IMR-90 (cell line): ENCODE data around the gene SRC. TPM values are rescaled to one million over a fixed set of nuclear protein-coding genes. Genes with fewer than 3 reads are reported as not detected.

ENCODE experiments used
- ATAC-seq: fragments of 200-7000 bp; cut with Tn5 transposase; 2 replicates; pipeline ENCODE4 v1.9.1; 2020; ENCODE audit warnings: low read depth, mild to moderate bottlenecking, moderate library complexity
- BruUV-seq: library from RNA; stranded (reverse); fragments of 400-500 nt; replicated peaks from 2 replicates; lab custom pipeline; 2021; lab: Mats Ljungman, UMichigan
- CTCF ChIA-PET: fragments of 300-600 bp; formaldehyde crosslinking; extraction: SDS; loops from one replicate; lab custom pipeline; 2021; ENCODE audit warnings: antibody characterized with exemption; lab: Yijun Ruan, JAX
- POLR2A ChIA-PET: fragments of 300-600 bp; sonication (Branson Sonifier 250); formaldehyde crosslinking; loops from one replicate; lab custom pipeline; 2022; ENCODE audit warnings: antibody characterized with exemption; ENCODE audit not compliant: unreplicated experiment; lab: Charles Lee
- DNase-seq: peaks from one replicate; pipeline ENCODE4 v3.0.0; 2013
- H2AFZ ChIP-seq: replicated peaks from 2 replicates; pipeline ENCODE3; 2013; ENCODE audit warnings: low read length, mild to moderate bottlenecking; ENCODE audit not compliant: poor library complexity
- H2AK5ac ChIP-seq: 2 replicates; pipeline ENCODE4 v1.6.1; 2013; ENCODE audit warnings: low read depth, low read length, inconsistent platforms
- H2AK9ac ChIP-seq: replicated peaks from 2 replicates; pipeline ENCODE3; 2013; ENCODE audit warnings: mild to moderate bottlenecking, low read depth, low read length, moderate library complexity; ENCODE audit not compliant: poor library complexity
- H2BK120ac ChIP-seq: 2 replicates; pipeline ENCODE4 v1.6.1; 2013; ENCODE audit warnings: low read depth, low read length, inconsistent platforms
- H2BK15ac ChIP-seq: 3 replicates; pipeline ENCODE4 v1.6.1; 2013; ENCODE audit warnings: low read depth, low read length, inconsistent platforms
- H2BK20ac ChIP-seq: 2 replicates; pipeline ENCODE4 v1.6.1; 2013; ENCODE audit warnings: low read depth, mild to moderate bottlenecking, inconsistent platforms, low read length, moderate library complexity
- H2BK5ac ChIP-seq: 2 replicates; pipeline ENCODE4 v1.6.1; 2013; ENCODE audit warnings: mild to moderate bottlenecking, low read depth, low read length, inconsistent platforms; ENCODE audit not compliant: poor library complexity, severe bottlenecking
- H3K14ac ChIP-seq: replicated peaks from 2 replicates; pipeline ENCODE4 v1.6.1; 2013; ENCODE audit warnings: low read depth, low read length, inconsistent platforms
- H3K18ac ChIP-seq: 2 replicates; pipeline ENCODE4 v1.6.1; 2013; ENCODE audit warnings: low read depth, low read length, control low read depth
- H3K23ac ChIP-seq: 2 replicates; pipeline ENCODE4 v1.6.1; 2013; ENCODE audit warnings: low read depth, low read length, inconsistent platforms
- H3K27ac ChIP-seq: 2 replicates; pipeline ENCODE4 v1.5.1; 2013; ENCODE audit warnings: mild to moderate bottlenecking, control low read depth, low read length; ENCODE audit not compliant: insufficient read depth
- H3K27me3 ChIP-seq: 2 replicates; pipeline ENCODE4 v1.6.1; 2013; ENCODE audit warnings: low read length; ENCODE audit not compliant: control insufficient read depth, insufficient read depth
- H3K36me3 ChIP-seq: 2 replicates; pipeline ENCODE4 v1.6.1; 2013; ENCODE audit warnings: low read length, mixed read lengths; ENCODE audit not compliant: control insufficient read depth, insufficient read depth
- H3K4ac ChIP-seq: 2 replicates; pipeline ENCODE4 v1.6.1; 2013; ENCODE audit warnings: low read depth, low read length, inconsistent platforms
- H3K4me1 ChIP-seq: 2 replicates; pipeline ENCODE4 v1.6.1; 2013; ENCODE audit warnings: low read length, mixed read lengths; ENCODE audit not compliant: control insufficient read depth, insufficient read depth
- H3K4me2 ChIP-seq: 2 replicates; pipeline ENCODE4 v1.6.1; 2013; ENCODE audit warnings: low read depth, mild to moderate bottlenecking, control low read depth, low read length, moderate library complexity
- H3K4me3 ChIP-seq: 2 replicates; pipeline ENCODE4 v1.5.1; 2013; ENCODE audit warnings: low read depth, mild to moderate bottlenecking, control low read depth, low read length, moderate library complexity; ENCODE audit not compliant: insufficient read depth
- H3K56ac ChIP-seq: 2 replicates; pipeline ENCODE4 v1.6.1; 2013; ENCODE audit warnings: low read length, inconsistent platforms; ENCODE audit not compliant: insufficient read depth; ENCODE audit errors: extremely low read depth
- H3K79me1 ChIP-seq, 2 experiments: 2 replicates each; pipeline ENCODE4 v1.6.1; 2013; ENCODE audit warnings: low read length in 2 of 2, inconsistent platforms in 1 of 2, low read depth in 1 of 2
- H3K9ac ChIP-seq: 2 replicates; pipeline ENCODE4 v1.6.1; 2013; ENCODE audit warnings: low read depth, low read length, control low read depth
- H3K9me1 ChIP-seq: 2 replicates; pipeline ENCODE4 v1.6.1; 2013; ENCODE audit warnings: low read length, inconsistent platforms; ENCODE audit not compliant: insufficient read depth
- H3K9me3 ChIP-seq: 2 replicates; pipeline ENCODE4 v1.6.1; 2013; ENCODE audit warnings: low read length; ENCODE audit not compliant: control insufficient read depth, insufficient read depth
- H4K20me1 ChIP-seq: 2 replicates; pipeline ENCODE4 v1.6.1; 2013; ENCODE audit warnings: low read length, inconsistent platforms; ENCODE audit not compliant: insufficient read depth
- H4K5ac ChIP-seq: 2 replicates; pipeline ENCODE4 v1.6.1; 2013; ENCODE audit warnings: mild to moderate bottlenecking, low read depth, low read length, control low read depth
- H4K8ac ChIP-seq, 2 experiments: 2 replicates each; pipeline ENCODE4 v1.6.1; 2013; ENCODE audit warnings: low read depth in 2 of 2, low read length in 2 of 2, control low read depth in 1 of 2, inconsistent platforms in 1 of 2
- H4K91ac ChIP-seq: 2 replicates; pipeline ENCODE4 v1.6.1; 2013; ENCODE audit warnings: low read depth, low read length, inconsistent platforms; ENCODE audit not compliant: insufficient read depth
- BHLHE40 ChIP-seq: fragments of 150-350 bp; IDR thresholded peaks from 2 replicates; pipeline ENCODE4 v1.6.1; 2016; ENCODE audit warnings: mild to moderate bottlenecking, low read depth, low read length
- CEBPB ChIP-seq: IDR thresholded peaks from 2 replicates; pipeline ENCODE4 v1.6.1; 2012; ENCODE audit warnings: low read depth, low read length, improper control_type of control experiment
- NFE2L2 ChIP-seq: fragments of 150-350 bp; IDR thresholded peaks from 2 replicates; pipeline ENCODE4 v1.6.1; 2016; ENCODE audit warnings: low read depth, mild to moderate bottlenecking, low read length
- POLR2A ChIP-seq: IDR thresholded peaks from 2 replicates; pipeline ENCODE4 v1.6.1; 2012; ENCODE audit warnings: mild to moderate bottlenecking, low read depth, low read length
- RAD21 ChIP-seq: IDR thresholded peaks from 2 replicates; pipeline ENCODE4 v1.6.1; 2012; ENCODE audit warnings: low read length, improper control_type of control experiment
- RCOR1 ChIP-seq: IDR thresholded peaks from 2 replicates; pipeline ENCODE4 v1.6.1; 2012; ENCODE audit warnings: mild to moderate bottlenecking, low read length, improper control_type of control experiment; ENCODE audit not compliant: insufficient replicate concordance
- RFX5 ChIP-seq: IDR thresholded peaks from 2 replicates; pipeline ENCODE4 v1.8.0; 2012; ENCODE audit warnings: low read depth, mild to moderate bottlenecking, low read length, moderate library complexity
- SMC3 ChIP-seq: fragments of 150-350 bp; IDR thresholded peaks from 2 replicates; pipeline ENCODE4 v1.6.1; 2016; ENCODE audit warnings: low read depth, mild to moderate bottlenecking, antibody characterized with exemption, low read length, moderate library complexity
- WGBS, 2 experiments: methylation state at CpG; one replicate each; pipeline versions ENCODE4 v1.1.5 to v1.1.7; 2013; ENCODE audit warnings: missing lambda C conversion rate in 2 of 2; ENCODE audit not compliant: insufficient read length in 1 of 2; ENCODE audit errors: extremely low coverage in 2 of 2; 5-methylcytosine and 5-hydroxymethylcytosine counted together
- dilution Hi-C: fragments of 300-500 bp; cut with HindIII; formaldehyde crosslinking; loops from one replicate; pipeline ENCODE4 v1.14.3; 2018; ENCODE audit warnings: low sequenced_read_pairs; ENCODE audit not compliant: unreplicated experiment
- in situ Hi-C: fragments of 300-500 bp; cut with MboI; formaldehyde crosslinking; loops from 3 replicates; pipeline ENCODE4 v1.14.3; 2019; ENCODE audit warnings: low sequenced_read_pairs, inconsistent platforms, mixed read lengths
- intact Hi-C: fragments of 100-400 bp; cut with micrococcal nuclease; formaldehyde crosslinking; loops from 2 replicates; pipeline ENCODE4 v1.10.0; 2022
- polyA plus RNA-seq, 3 experiments: library from polyadenylated mRNA; depleted of rRNA; stranded (reverse); fragments of >200 nt; gene quantifications; 2 replicates each; pipeline ENCODE4 v1.2.3, GENCODE V29; 2012; ENCODE audit warnings: low replicate concordance in 1 of 3
- total RNA-seq: library from RNA; depleted of rRNA; stranded (reverse); fragments of >200 nt; gene quantifications from 2 replicates; pipeline ENCODE4 v1.2.3, GENCODE V29; 2012
- TF ChIP-seq, protein P1 (sequence below): fragments of 150-350 bp; IDR thresholded peaks from 2 replicates; pipeline ENCODE4 v1.6.1; 2017; ENCODE audit warnings: mild to moderate bottlenecking, antibody characterized with exemption, low read length, low read depth
- TF ChIP-seq, protein P2 (sequence below): fragments of 150-350 bp; IDR thresholded peaks from 2 replicates; pipeline ENCODE4 v1.6.1; 2016; ENCODE audit warnings: low read depth, mild to moderate bottlenecking, low read length, moderate library complexity, borderline replicate concordance

The SRC gene
- total and polyA plus RNA-seq, 2 of the 4 experiments (the other 2 are of a cell fraction) = 7.0 to 24.2 TPM

- intact Hi-C loops (no loop called here), dilution Hi-C loops (no loop called here), in situ Hi-C loops (no loop called here)
- Histone ChIP-seq H2AFZ (no peak overlapping the region), H3K36me3 (peaks cover 14% of the 10 kb centered on the region), H3K9me3 (no peaks in the 10 kb centered on the region), H3K14ac (no peak overlapping the region), H3K79me1 (peaks cover 19 to 30% of the 10 kb centered on the region in 2 experiments), H2BK15ac (no peak overlapping the region), H4K8ac (no peak overlapping the region), H3K18ac (no peak overlapping the region), H2BK5ac (no peak overlapping the region), H2AK9ac (no peak overlapping the region), H3K23ac (no peak overlapping the region), H3K4ac (no peak overlapping the region), H4K20me1 (peaks cover 9% of the 10 kb centered on the region; the same call in 1 of the 2 replicates), H4K91ac (no peak overlapping the region), H3K27me3 (no peaks in the 10 kb centered on the region), H3K27ac (no peak overlapping the region), H2BK20ac (no peak overlapping the region), H3K4me3 (no peak overlapping the region), H2AK5ac (no peak overlapping the region), H3K56ac (no peak overlapping the region), H4K5ac (no peak overlapping the region), H3K9me1 (peaks cover 4% of the 10 kb centered on the region; the same call in 1 of the 2 replicates), H3K9ac (no peak overlapping the region), H2BK120ac (no peak overlapping the region), H3K4me1 (peaks cover 1% of the 10 kb centered on the region; the same call in 1 of the 2 replicates), H3K4me2 (no peak overlapping the region)
- ATAC-seq = no peak
- WGBS, 2 experiments = 100% methylated on average over 2 of the region's 8 CpGs; no CpG with 5 or more reads in 1 of the 2 experiments
- POLR2A ChIA-PET = no interaction called here
- CTCF ChIA-PET = interaction anchor here (0.7 to 1.0 kb wide), 2 partner anchors 8 to 73 kb away, joined by 3 to 7 read pairs; no protein-coding TSS in a partner anchor
- no TSS peak for BruUV-seq
- TF ChIP-seq, protein P1, sequence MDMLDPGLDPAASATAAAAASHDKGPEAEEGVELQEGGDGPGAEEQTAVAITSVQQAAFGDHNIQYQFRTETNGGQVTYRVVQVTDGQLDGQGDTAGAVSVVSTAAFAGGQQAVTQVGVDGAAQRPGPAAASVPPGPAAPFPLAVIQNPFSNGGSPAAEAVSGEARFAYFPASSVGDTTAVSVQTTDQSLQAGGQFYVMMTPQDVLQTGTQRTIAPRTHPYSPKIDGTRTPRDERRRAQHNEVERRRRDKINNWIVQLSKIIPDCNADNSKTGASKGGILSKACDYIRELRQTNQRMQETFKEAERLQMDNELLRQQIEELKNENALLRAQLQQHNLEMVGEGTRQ = no peak
- TF ChIP-seq POLR2A = no peak
- TF ChIP-seq, protein P2, sequence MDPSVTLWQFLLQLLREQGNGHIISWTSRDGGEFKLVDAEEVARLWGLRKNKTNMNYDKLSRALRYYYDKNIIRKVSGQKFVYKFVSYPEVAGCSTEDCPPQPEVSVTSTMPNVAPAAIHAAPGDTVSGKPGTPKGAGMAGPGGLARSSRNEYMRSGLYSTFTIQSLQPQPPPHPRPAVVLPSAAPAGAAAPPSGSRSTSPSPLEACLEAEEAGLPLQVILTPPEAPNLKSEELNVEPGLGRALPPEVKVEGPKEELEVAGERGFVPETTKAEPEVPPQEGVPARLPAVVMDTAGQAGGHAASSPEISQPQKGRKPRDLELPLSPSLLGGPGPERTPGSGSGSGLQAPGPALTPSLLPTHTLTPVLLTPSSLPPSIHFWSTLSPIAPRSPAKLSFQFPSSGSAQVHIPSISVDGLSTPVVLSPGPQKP = no peak
- TF ChIP-seq RAD21 = no peak
- TF ChIP-seq RCOR1 = no peak
- no peak for TF ChIP-seq CEBPB
- TF ChIP-seq BHLHE40 = no peak
- TF ChIP-seq NFE2L2 = no peak
- no peak for TF ChIP-seq SMC3
- TF ChIP-seq RFX5 = no peak
- DNase-seq = no peak
These were observed 23.9 kb downstream of the SRC start for GRCh38 chr20:37369846-37370245.
